GM19372 (cell line): ENCODE measurements around the gene ABCC12.
"Not testable (repeated sequence)": the region's sequence is repeated elsewhere in the genome, so short reads cannot be mapped to it uniquely, and the experiment has no call there.

ENCODE experiments used
- ATAC-seq: cut with Tn5 transposase; IDR thresholded peaks from one replicate; pipeline ENCODE4 v1.9.1; 2021; ENCODE audit warnings: mild to moderate bottlenecking, low read depth, moderate library complexity; ENCODE audit not compliant: unreplicated experiment

ABCC12 gene

DNA sequence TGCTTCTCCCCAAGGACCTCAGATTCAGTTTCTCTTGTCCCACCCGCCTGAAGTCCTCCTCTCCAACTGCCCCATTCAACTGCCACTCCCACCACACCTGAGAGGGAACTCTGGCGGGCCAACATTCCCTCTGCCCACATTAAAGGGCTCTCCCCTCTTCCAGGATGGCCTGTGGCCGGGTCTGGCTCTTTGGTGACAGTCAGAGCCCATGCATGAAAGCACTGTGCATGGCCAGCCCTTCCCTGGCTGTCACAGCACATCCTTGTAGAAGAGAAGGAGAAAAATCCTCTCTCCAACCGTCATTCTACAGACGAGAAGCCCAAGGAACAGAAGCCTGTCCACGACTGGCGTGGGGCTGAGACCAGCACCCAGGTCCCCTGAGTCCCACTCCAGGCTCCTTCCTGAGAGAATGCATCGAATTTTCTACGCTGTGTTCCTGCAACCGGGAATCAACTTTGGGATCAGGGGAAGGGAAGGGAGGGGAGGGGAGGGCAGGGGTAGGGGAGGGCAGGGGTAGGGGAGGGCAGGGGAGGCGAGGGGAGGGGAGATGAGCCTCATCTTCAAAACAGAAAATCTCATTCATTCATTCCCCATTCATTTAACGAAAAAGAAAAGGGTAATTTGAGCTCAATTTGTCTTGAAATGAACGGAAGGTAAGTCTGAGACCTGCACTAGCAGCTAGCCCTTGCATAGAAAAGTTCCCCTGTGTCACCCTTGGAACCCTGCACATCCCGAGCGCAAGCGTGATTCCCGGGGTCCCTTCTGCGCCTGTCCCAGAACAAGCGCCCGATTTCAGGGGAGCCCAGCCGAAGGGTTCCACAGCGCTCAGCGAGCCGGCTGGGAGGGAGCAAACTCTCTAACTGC lies at the start of gene ABCC12:
Gene ABCC12, minus strand, starts transcription at position 68 of the 864 bp plus-strand sequence. CDS start 9,569 bp downstream, outside the sequence.
- ATAC-seq = no peak

DNA sequence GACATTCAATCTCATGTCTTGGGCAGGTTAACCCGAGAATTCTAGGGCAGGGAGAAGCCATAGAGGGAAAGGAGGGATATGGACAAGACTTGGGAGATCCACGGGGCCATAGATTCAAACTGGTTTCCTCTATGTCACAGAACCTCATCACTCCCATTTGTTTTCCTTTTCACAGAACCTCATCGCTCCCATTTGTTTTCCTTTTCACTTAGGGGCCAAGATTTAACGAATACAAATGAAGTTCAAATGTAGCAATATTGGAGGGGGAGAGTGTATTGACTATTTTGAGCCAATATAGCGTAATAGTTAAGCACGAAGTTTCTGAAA lies 49.0 kb upstream of the ABCC12 start:
- no peak for ATAC-seq

DNA sequence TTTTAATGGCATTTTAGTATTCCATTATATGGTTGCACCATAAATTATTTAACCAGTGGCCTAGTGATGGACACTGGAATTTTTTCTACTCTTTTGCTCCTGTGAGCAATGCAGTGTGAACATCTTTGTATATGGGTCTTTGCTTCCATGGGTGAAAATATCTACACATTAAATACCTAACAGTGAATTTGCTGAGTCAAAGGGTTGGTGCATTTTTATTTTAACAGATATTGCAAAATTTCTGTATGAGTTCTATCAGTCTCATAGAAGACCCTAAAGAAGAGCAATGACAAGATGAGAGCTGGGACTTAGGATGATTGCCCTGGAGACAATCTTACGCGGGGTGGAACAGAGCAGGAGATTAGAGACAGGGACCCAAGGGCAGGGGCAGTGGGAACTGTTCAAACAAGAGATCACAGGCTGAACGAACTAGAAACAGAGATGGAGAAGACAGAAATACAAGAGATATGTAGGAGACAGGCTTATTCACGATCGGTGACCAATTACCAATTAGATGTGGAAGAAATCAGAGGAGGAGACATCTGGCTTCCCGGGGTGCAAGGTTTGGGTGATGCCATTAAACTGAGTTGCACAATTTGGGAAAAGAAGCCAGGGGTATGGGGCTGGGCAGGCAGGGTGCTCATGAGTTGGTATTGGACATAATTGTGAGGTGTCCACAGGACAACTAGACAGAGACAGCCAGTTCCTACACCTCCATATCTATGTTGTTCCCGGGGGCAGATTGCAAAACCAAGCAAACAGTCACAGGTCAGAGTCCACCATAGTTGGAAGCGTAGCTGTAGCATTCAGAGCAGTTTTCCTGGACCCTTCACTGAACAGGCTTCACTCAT lies 48.4 kb upstream of the ABCC12 start:
- ATAC-seq = no peak

DNA sequence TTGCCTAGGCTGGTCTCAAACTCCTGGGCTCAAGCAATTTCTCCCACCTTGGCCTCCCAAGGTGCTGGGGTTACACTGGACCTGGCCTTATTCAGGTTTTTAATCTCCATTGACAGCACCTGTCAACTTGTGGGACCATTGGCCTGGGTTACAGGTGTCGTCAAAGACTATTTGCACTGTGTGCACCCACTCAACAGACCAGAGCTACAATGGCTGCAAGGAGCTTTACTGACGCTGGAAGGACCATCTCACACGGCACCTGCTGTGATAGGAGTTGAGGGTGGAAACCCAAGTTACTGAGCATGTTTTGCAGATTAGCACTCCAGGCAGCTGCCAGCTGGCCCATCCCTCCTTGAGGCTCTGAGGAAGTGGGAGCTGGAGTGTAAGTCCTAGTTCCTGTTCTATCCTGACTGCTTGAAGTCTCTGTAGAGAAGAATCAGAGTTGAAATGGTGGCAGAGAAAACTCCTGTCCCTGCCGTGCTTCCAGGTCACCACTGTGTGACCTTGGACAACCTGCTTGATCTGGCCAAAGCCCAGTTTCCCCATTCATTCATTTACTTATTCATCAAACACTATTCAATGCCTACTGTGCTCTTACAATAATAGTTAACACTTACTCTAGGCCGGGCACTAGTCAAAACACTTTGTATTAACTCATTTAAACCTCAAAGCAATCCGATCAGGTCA lies 45.9 kb upstream of the ABCC12 start:
- no peak for ATAC-seq

DNA sequence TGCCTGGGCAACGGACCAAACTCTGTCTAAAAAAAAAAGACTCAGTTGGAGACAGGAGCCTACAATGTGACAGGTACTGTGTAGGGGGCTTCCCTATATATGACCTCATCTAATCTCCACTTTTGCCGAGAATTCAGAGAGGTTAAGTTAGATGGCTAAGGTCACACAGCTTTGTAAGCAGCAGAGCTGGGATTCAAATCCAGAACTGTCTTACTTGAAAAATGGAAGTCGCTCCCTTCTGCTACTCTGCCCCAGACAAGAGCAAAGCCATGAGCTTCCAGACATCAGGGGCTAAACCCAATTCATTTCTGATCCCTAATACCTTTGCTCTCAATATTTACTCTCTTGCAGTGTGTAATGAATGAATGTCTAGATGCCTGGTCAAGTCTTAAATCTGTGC lies 41.5 kb upstream of the ABCC12 start:
- ATAC-seq = no peak

DNA sequence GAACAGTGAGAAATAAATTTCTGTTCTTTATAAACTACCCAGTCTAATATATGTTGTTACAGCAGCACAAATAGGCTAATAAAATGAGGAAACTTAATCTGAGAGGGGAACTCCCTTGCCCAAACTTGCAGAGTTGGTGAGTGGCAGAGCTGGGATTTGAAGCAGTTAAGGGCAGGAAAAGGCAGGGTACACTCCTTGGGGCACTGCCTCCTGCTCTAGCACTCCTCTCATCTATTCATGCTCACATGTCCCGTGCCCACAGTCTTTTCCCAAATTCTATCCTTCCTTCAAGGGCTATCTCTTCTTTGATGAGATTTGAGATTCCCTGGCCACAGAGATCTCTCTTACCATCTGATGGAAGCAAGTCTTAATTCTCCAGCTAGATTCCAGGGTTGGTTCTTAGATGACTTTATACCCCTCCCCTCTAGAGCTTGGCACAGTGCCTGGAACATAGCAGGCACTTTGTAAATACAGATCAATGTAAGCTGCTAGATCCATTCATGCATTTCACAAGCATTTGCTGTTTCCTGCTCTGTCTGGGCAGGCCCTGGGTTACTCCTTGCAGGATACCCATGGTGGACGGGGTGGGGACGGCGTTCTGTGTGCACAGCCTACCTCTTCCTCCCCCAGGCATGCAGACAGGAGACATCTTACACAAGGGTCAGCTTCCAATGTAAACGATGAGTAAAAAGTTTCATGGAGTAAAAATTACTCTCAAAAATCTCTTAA lies 39.2 kb upstream of the ABCC12 start:
- no peak for ATAC-seq

DNA sequence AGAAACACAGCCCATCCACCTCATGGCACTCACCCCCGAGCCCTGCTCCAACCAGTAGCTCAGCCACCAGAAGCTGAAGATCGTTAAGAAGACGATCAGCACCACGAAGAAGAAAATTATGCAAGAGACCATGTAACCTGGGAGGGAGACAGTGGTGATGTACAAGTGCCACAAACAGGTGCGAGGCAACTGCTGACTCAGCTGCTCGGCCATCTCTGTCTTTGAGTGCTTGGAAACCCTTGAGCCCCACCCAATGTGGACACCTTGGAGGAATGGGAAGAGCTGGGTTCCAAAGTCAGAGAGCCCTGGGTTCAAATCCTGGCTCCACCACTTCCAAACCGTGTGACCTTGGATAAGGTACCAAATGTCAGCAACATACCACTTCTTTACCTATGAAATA lies 38.1 kb upstream of the ABCC12 start:
- no peak for ATAC-seq

DNA sequence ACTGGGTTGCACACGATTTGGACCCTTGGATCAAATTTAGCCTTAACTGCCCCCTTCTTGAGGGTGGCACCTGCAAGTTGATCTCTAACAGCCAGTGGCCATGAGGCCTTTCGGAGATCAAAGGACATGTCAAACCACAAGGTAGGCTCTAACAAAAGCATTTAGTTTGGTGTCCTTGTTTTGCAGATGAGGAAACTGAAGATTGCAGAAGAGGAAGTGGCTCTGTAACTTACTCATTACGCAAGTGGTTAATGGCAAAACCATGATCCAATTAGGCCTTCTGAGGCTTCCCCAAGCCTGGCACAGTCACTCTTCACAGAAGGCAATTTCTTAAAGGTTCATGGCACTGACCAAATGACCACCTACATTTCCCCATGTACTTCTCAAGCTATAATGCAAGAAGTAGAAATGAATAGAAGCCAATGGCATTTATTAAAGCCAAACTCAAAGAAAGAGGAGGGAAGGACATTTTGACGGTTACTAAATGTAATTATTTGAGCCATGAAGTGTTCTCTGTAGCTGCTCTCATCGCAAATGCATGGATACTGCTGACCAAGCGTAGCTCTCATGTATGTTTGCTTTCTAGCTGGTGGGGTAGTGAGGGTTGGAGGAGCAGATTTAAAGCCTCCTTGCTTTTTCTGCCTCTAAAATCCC lies 32.8 kb upstream of the ABCC12 start:
- peak; percentile 65 for ATAC-seq

DNA sequence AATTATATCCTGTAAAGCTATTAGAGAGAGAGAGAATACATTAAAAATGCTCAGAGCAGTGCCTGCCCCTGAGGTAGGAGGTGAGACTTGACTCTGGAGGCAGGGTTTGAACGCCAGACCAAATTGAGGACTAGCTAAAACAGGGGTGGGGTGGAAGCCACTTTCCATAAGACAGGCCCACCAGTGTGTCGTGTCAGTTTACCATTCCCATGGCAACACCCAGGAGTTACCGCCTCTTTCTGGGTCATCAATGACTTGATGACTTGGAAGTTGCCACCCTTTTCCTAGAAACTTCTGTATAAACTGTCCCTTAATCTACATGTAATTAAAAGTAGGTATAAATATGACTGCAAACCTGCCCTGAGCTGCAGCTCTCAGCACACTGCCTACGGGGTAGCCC lies 32.0 kb upstream of the ABCC12 start:
- ATAC-seq = no peak

DNA sequence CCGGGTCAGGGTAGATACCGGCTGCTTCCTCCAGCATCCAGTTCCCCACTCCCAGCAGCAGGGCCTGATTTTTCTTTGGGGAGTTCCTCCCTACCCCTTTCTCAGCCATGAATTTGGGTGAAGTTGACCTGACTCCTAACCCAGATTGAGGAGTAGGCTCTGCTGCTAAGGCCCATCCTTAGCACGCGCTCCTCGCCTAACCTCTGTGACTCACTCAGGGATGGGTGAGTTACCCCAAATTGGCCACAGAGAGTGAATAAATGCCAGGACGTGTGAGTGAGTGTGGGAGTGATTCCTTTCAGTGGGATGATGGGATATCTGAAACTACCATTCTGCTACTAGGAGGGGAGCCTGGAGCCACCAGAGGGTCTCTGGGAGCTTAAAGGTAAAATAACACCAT lies 28.9 kb upstream of the ABCC12 start:
- ATAC-seq = no peak

DNA sequence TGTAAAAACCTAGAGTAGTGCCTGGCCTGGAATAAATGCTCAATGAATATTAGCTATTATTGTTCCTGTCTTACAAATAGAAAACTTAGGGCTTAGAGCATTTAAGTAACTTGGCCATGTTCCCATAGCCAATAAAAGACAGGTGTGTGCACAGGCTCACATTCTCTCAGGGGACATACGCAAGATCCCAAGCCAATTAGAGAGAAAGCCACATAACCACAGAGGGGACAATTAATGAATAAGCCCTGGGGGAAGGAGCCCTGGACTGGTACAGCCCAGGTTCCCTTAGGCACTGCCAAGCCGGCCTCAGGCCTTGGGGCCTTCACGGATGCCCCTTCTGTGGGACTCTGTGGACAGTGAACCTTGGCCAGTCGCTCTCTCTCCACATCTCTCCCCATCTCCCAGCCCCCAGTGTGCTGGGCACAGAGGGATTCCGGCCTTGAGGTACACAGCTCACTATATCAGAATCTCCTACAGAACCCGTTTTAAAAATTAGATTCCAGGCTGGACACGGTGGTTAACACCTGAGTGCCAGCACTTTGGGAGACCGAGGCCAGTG lies 27.3 kb upstream of the ABCC12 start:
- ATAC-seq = no peak

DNA sequence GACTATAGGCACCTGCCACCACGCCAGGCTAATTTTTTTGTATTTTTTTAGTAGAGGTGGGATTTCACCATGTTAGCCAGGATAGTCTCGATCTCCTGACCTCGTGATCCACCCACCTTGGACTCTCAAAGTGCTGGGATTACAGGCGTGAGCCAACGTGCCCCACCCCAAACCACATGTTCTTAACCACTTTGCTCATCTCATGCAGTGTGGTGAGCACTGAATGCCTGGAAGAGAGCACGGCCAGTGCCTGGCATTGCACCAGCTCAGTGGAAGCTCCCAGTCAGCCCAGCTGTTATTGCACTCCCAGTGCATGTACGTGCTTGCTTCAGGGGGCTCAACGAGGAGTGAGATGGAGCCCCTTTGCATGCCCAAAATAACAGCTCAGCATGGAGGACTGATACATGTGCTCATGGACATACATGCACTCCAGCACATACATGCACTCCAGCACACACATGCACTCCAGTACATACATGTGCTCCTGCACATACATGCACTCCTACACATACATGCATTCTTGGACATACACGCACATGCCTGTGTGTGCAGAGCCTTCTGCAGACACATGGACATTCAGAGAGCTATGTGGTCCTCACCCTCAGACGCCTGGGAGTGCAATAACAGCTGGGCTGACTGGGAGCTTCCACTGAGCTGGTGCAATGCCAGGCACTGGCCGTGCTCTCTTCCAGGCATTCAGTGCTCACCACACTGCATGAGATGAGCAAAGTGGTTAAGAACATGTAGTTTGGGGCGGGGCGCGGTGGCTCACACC lies 26.1 kb upstream of the ABCC12 start:
- not testable (repeated sequence) for ATAC-seq

DNA sequence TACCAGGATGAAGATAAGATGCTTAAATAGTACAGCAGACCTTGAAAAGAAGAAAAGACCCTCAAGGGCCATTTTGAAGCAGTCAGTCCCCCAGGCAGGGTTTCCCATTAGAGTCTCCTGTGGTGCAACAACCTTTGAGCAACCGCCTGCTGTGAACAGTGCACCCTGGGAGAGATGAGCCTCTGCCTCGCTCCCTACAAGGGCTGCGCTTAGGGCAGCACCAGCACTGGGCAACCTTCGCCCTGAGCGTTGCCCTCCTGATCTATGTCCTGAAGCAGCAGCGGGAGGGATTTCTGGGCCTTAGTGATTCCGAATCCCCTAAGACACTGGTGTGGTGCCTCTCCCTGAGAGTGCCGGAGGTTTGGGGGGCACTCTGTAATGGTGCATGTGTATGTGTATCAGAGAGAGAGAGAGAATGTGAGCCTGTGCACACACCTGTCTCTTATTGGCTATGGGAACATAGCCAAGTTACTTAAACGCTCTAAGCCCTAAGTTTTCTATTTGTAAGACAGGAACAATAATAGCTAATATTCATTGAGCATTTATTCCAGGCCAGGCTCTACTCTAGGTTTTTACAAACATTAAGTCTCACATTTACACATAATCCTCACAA lies 25.2 kb upstream of the ABCC12 start:
- ATAC-seq = no peak

DNA sequence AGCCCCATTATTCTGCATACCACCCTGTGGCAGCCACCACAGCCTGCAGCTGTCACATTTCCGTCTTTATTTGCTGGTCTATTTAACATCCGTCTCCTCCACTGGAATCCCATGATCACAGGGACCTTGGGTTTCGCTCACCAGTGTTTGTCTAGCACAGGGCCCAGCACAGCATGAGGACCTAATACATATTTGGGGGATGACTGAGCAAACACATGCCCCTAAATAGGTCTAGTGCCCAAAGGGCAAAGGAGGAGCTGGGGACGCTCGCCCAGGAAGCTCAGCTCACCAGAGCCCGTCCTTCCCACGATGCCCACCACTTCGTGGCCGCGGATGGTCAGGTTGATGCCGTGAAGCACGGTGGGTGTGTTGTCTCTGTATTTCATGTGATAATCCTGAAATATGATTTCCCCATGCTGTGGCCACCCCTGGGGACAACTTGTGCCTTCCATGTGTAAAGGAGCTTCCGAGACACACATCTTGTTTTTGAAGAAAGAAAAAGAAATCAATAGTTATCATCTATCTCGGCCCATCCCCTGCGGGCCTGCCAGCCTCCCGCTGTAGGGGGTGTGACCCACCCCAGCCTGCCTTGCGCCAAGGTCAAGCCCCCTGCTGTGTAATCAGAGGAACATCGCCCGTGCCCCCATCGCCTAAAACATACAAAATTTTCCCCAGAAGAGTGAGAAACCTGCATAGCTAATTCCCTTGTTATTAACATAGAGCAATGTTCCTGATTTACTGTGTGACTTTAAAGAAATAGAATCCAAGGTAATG lies 21.0 kb upstream of the ABCC12 start:
- ATAC-seq = no peak

DNA sequence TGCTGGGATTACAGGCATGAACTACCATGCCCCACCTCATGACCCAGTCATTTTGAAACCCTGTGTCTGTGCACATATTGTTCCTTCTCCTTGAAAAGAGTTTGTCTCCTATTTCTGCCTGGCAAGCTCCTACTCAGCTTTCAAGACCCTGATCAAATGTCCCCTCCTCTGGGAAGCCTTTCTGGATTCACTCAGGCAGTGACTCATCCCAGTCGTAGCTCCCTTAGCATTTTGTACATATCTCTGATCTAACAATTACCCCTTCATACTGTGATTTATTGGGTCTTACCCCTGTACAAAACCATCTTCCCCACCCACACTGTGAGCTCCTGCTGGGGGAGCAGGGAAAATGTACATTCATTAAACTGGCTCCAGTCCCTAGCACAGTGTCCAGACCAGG lies 18.1 kb upstream of the ABCC12 start:
- ATAC-seq = no peak

DNA sequence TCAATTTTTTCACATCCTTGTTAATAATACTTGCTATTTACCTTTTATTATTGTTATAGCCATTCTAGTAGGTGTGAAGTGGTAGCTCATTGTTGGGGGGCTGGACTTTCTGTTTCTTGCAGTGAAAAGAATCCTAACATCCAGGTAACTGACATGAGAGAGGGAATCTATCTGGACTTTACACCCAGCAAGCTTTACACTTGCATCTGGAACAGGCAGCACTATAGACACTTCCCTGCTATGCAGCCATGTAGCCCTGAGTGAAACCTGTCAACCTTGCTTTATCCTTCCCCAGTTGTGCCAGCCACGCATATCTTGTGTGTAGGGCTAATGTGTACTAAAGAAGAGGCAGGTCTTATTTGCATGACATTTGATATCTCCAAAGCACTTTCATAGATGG lies 16.9 kb upstream of the ABCC12 start:
- no peak for ATAC-seq

DNA sequence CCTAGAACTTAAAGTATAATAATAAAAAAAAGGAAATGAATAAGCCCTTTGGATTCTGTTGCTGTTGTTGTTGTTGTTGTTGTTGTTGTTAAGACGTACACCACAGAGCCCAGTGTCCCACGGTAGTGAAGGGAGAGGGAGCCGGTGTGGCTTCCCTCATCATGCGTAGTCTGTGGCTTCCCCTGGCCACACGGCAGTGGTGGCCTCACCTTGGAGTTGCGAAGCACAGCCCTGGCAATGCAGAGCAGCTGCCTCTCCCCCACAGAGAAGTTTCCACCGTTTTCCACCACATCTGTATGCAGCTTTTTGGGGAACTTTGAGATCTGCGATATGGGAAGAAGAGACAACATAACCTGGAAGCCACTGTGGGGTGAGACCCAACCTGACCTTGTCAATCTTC lies 14.1 kb upstream of the ABCC12 start:
- ATAC-seq = no peak

DNA sequence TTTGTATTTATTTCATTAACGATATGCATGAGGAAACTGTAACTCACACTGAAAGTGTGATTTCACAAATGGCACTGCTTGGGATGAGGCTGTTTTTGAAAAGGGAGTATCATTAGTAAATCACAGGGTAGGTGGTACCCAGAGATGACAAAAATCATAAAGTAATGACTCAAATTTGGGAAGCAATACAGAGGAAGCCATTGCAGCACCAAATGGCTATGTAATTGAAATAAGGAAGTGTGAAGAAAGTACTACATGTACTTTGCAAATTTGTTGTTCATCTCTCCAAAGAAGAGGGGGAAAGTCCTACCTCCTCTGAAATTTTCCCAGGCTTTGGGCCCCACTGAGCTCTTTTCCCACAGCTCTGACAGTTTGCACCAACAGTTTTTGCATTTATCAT lies 12.3 kb upstream of the ABCC12 start:
- ATAC-seq = no peak
